Immature natural killer cell (primary cell): Measurements from ENCODE around the gene WDR17. TPM values are rescaled to one million over a fixed set of nuclear protein-coding genes. Genes with fewer than 3 reads are reported as not detected.
"Not testable (repeated sequence)": the region's sequence is repeated elsewhere in the genome, so short reads cannot be mapped to it uniquely, and the experiment has no call there.

Experiments
- DNase-seq, 3 donors: peaks; one replicate each; pipeline ENCODE4 v3.0.0; 2022; ENCODE audit warnings: mixed read lengths in 1 of 3
- H3K27ac Mint-ChIP-seq, 6 donors: one replicate each; pipeline ENCODE4 v1.8.0; 2020; ENCODE audit warnings: mixed read lengths in 6 of 6, mild to moderate bottlenecking in 5 of 6, inconsistent platforms in 4 of 6, moderate library complexity in 3 of 6
- H3K27me3 Mint-ChIP-seq, 3 donors: one replicate each; pipeline ENCODE4 v1.8.0; 2020 to 2021; ENCODE audit warnings: low read depth in 3 of 3, mild to moderate bottlenecking in 3 of 3, mixed read lengths in 3 of 3, moderate library complexity in 3 of 3, inconsistent platforms in 1 of 3
- H3K36me3 Mint-ChIP-seq, 3 donors: one replicate each; pipeline ENCODE4 v1.8.0; 2020; ENCODE audit warnings: mixed read lengths in 3 of 3, inconsistent platforms in 2 of 3, mild to moderate bottlenecking in 2 of 3
- H3K4me1 Mint-ChIP-seq, 2 donors: one replicate each; pipeline ENCODE4 v1.8.0; 2020; ENCODE audit warnings: inconsistent platforms in 2 of 2, mild to moderate bottlenecking in 2 of 2, mixed read lengths in 2 of 2, moderate library complexity in 1 of 2
- H3K4me3 Mint-ChIP-seq, 5 donors: one replicate each; pipeline ENCODE4 v1.8.0; 2020; ENCODE audit warnings: mild to moderate bottlenecking in 5 of 5, mixed read lengths in 5 of 5, inconsistent platforms in 3 of 5, moderate library complexity in 3 of 5
- H3K9me3 Mint-ChIP-seq, 6 donors: one replicate each; pipeline ENCODE4 v1.8.0; 2020; ENCODE audit warnings: mild to moderate bottlenecking in 6 of 6, mixed read lengths in 6 of 6, inconsistent platforms in 4 of 6, moderate library complexity in 3 of 6
- polyA plus RNA-seq, 3 donors: library from polyadenylated mRNA; unstranded; fragments of 300-500 nt; fragmentation: Illumina TruSeq; gene quantifications; one replicate each; pipeline ENCODE4 v1.2.3, GENCODE V29; 2021

The WDR17 gene
- polyA plus RNA-seq, 3 donors from 2014 or later: not detected

DNA sequence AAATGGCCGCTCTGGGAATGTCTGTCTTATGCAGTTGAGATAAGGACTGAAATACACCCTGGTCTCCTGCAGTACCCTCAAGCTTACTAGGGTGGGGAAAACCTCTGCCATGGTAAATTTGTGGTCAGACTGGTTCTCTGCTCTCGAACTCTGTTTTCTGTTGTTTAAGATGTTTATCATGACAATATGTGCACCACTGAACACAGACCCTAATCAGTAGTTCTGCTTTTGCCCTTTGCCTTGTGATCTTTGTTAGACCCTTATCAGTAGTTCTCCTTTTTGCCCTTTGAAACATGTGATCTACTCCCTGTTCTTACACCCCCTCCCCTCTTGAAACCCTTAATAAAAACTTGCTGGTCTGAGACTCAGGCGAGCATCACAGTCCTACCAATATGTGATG lies 146.7 kb downstream of the WDR17 start:
- H3K27me3 Mint-ChIP-seq, H3K36me3 Mint-ChIP-seq, H3K27ac Mint-ChIP-seq, H3K4me1 Mint-ChIP-seq, H3K9me3 Mint-ChIP-seq, H3K4me3 Mint-ChIP-seq, DNase-seq: not testable (repeated sequence)

DNA sequence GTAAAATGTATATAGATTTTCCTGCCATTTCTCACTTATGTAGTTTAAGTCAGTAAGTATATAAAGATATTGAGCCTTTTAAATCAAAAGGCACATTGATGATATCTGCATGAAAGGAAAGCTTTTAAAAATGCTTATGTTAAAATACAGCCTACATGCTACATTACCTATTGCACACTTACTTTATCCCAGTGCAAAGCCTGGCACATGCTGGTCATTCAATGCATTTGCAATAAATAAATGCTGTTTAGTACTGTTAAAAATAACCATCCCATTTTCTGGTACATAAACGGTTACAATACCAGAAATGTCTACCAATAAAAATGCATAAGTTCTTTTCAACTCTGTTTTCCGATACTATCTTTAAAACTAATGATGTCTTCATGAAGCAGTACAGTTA lies 151.9 kb downstream of the WDR17 start:
- H3K27ac Mint-ChIP-seq: no peak overlapping the region
- H3K4me3 Mint-ChIP-seq: no peak overlapping the region
- no peaks in the 10 kb centered on the region for H3K4me1 Mint-ChIP-seq
- peaks cover 0 to 3% (median 0%) of the 10 kb centered on the region in 3 donors for H3K27me3 Mint-ChIP-seq
- H3K36me3 Mint-ChIP-seq: no peaks in the 10 kb centered on the region
- DNase-seq: no peak
- no peaks in the 10 kb centered on the region for H3K9me3 Mint-ChIP-seq

DNA sequence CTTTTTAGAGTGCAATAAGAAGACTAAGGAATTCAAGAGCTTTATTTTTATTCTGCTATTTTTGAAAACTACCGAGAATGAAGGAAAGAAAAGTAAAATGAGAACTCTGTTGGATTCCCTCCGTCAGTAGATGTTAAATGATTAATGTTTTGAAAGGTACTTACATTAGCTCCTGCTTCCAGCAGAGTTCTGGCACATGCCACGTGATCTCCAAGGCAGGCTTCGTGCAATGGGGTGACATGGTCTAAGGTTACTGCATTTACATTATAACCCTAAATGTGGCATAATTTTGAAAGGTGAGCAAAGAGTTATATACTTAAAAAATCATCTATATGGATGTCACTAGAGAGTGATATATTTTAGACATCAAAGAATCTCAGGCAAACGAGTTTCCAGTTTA lies 156.5 kb downstream of the WDR17 start:
- no peaks in the 10 kb centered on the region for H3K9me3 Mint-ChIP-seq
- H3K27ac Mint-ChIP-seq: no peak overlapping the region
- H3K4me3 Mint-ChIP-seq: no peak overlapping the region
- H3K27me3 Mint-ChIP-seq: peaks cover 0 to 2% (median 0%) of the 10 kb centered on the region in 3 donors
- H3K36me3 Mint-ChIP-seq: no peaks in the 10 kb centered on the region
- H3K4me1 Mint-ChIP-seq: no peaks in the 10 kb centered on the region
- no peak for DNase-seq

DNA sequence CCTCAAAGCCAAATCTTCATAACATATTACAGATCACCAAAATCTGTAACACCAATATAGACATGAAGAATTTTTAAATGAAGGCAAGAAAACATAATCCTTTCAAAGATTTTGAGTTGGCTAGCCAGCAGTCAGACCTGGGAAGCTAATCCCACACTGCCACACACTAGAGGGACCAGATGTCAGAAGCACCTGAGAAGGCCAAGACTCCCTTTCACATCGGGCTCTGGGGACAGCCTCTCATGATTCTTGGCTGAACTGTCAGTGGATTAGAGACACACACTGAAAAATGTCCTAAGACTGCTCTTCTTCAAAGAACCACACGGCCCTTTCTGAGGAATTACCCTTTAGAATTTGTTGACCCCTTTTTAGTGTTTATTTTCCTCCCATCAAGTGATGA lies 157.9 kb downstream of the WDR17 start:
- H3K4me3 Mint-ChIP-seq: no peak overlapping the region
- H3K4me1 Mint-ChIP-seq: no peaks in the 10 kb centered on the region
- H3K36me3 Mint-ChIP-seq: no peaks in the 10 kb centered on the region
- H3K27ac Mint-ChIP-seq: no peak overlapping the region
- peaks cover 0 to 2% (median 2%) of the 10 kb centered on the region in 3 donors for H3K27me3 Mint-ChIP-seq
- H3K9me3 Mint-ChIP-seq: no peaks in the 10 kb centered on the region
- DNase-seq: no peak

DNA sequence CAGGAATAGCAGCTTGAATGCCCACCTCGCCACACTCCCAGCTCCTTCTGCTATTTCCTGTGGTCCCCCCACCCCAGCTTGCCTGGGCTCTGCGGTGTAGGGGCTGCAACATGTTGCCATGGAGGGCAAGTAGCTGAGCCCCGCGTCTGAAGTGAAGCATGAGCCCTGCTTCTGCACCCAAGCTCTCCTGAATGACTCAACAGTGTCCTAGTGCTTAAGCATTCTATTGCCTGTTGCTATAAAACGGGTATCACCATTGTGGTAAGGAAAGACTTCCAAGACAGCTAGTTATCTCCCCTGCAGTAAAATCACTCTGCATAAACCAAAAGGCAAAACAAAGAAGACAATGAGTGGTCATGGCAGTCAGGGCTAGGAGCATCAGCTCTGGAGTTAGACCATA lies 161.1 kb downstream of the WDR17 start:
- H3K27ac Mint-ChIP-seq: no peak overlapping the region
- H3K4me1 Mint-ChIP-seq: no peaks in the 10 kb centered on the region
- peaks cover 0 to 8% (median 2%) of the 10 kb centered on the region in 3 donors for H3K27me3 Mint-ChIP-seq
- H3K36me3 Mint-ChIP-seq: no peaks in the 10 kb centered on the region
- H3K9me3 Mint-ChIP-seq: no peaks in the 10 kb centered on the region
- no peak overlapping the region for H3K4me3 Mint-ChIP-seq
- no peak for DNase-seq

DNA sequence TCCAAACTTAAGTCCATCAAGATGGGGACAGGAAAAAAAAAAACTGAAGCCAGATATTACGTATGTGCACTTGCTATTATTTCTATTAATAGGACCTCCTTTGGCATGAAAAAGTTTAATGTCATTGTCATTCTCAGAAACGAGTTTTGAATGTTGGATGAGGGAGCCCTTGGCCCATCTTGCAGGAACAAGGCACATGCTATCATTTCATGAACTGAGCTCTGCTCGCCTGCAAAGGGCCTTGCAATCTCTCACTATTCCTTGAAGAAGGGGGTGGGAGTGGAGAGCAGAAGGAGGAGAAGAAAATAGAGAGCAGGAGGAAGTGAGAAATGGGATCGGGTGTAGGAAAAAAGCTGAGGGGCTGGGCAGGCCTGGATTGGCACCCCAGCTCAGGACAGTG lies 164.0 kb downstream of the WDR17 start:
- Mint-ChIP-seq H3K4me3 (no peak overlapping the region), H3K27me3 (peaks cover 0 to 15% (median 3%) of the 10 kb centered on the region in 3 donors), H3K4me1 (no peaks in the 10 kb centered on the region), H3K27ac (no peak overlapping the region), H3K9me3 (no peaks in the 10 kb centered on the region), H3K36me3 (no peaks in the 10 kb centered on the region)
- no peak for DNase-seq

Other genes starting within 250 kb of the WDR17 start
- not detected for gene SPATA4, start 129.7 kb downstream of the WDR17 start, polyA plus RNA-seq
- not detected for gene ASB5, start 203.4 kb downstream of the WDR17 start, polyA plus RNA-seq